Non-pigmented ciliary epithelial cell (primary cell): ENCODE results near the gene AADAC.
A peak's percentile ranks its signal among the peaks of the same experiment; 100 is the strongest.
"Not testable (repeated sequence)": the region's sequence is repeated elsewhere in the genome, so short reads cannot be mapped to it uniquely, and the experiment has no call there.

Source experiments
- DNase-seq: peaks from one replicate; pipeline ENCODE4 v3.0.0-alpha.2; 2010; ENCODE audit warnings: low read depth

AADAC gene

DNA sequence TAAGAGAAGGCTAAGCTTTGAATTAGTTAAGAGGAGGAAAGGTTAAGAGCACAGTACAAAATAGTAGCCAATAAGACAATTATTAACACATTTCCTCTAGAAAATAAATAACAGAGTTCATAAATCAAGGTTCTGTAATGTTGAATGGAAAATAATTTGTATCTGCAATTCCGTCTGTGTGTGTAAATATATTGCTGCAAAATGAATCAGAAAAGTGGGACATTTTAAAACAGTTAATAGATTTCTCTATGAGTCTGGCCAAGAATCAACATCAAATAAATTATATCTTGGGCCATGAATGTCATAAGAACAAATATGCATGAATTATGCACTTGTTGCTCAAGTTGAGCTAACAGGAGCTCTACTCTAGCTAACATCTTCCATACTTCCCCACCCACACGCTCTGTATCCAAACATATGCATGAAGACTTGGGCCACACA lies 45.3 kb downstream of the AADAC start:
- DNase-seq = no peak

DNA sequence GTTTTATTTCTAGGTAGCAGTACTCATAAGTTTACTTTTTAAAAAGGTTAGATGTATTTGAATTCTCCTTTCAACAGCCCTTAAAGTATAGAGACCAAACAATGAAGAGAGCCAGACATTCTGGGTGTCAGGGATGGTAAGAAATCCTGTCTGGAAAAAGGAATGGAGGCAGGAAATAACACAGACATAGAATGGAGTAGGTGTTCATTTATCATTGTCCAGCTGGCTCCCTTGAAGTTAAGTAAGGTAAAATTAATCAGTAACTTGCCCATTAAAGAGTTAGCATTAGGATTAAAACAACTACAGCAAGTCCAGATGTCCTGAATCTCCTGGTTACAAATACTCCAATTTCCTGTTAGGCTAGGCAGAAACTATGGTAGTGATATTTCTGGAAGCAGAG lies 46.0 kb downstream of the AADAC start:
- no peak for DNase-seq

- DNase-seq = no peak
These were observed 49.7 kb downstream of the AADAC start for GRCh38 chr3:151863611-151864010.

DNA sequence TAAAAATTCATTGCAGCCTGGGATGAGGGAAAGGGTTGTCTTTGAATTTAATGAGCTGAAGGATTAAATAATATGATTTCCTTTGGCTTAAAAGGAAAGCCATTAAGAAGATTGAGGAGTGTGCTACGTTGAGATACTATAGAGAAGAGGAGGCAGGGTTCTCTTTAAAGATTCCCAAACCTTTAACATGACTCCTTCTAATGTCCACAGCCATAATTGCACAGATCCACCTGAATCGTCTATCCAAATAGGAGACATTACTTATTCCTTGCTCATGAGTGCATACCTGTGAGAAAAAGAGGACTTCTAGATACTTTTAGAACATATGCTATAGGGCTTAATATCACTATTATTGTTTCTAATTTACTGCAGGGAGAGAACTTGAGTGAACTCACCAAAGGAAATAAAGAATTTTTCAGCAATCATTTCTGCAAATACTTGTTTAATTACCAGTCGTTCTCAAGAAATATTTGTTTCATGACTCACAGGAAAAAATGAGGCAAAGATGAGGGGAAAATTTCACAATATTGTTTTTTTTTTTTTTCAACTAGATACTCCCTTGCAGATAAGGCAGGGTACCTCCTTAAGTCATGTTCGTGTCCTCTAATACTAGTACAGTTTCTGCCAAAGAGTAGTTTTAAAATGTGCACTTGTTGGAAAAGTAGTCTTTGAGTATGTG lies 50.6 kb downstream of the AADAC start:
- DNase-seq = peak; percentile 68

GRCh38 chr3:151866711-151867410 lies 52.9 kb downstream of the AADAC start:
- no peak for DNase-seq

GRCh38 chr3:151867666-151868065 lies 53.8 kb downstream of the AADAC start:
- DNase-seq = no peak

GRCh38 chr3:151869181-151869580 lies 55.3 kb downstream of the AADAC start:
- DNase-seq = no peak

- no peak for DNase-seq
These were observed 57.9 kb downstream of the AADAC start for GRCh38 chr3:151871639-151872468.

- no peak for DNase-seq
These were observed 59.5 kb downstream of the AADAC start, which contains the start of gene SUCNR1 for GRCh38 chr3:151873398-151873797. SUCNR1 (plus strand) TSS chr3:151873643; CDS start chr3:151879893, 6,250 bp downstream.

DNA sequence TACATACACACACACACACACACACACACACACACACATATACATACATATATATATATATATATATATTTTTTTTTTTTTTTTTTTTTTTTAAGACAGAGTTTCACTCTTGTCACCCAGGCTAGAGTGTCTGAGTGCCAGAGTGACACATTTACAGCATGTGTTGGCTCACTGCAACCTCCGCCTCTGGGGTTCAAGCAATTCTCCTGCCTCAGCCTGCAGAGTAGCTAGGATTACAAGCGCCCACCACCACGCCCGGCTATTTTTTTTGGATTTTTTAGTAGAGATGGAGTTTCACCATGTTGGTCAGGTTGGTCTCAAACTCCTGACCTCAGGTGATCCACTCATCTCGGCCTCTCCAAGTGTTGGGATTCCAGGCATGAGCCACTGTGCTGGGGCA lies 60.2 kb downstream of the AADAC start:
- DNase-seq = not testable (repeated sequence)

DNA sequence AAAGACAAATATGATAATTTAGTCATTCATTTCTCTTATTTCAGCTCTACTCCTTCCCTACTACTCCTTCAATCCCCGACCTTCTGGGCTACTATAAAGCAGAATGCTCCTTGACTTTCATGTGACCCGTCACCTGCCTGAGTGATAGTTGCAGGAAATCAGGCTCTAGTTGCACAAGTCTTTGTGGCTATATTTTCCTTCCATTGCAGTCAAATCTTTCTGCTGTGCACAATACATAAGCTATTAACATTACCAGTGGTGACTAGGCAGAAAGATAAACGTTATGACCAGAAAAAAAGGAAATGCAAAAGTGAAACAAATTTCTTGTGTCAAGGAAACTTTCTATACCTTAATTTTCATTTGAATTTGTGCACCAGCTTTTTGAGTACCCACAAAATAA lies 61.8 kb downstream of the AADAC start:
- no peak for DNase-seq

DNA sequence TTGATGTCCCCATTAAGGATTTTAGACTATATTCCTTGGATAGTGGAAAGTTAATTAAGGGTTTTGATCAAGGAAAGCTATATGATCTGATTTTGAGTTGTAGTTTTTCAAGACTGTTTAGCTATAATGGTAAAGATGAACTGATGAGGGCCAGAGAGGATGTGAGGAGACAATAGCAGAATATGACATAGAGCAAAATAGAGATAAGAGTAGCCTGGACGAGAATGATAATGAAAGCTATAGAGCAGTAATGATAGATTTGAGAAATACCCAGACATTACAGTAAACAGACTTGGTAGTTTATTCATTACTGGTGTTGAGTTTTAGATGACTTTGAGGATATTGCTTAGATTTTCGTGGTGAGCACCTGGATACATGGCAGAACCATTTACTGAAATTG lies 63.4 kb downstream of the AADAC start:
- DNase-seq = no peak
